A172 (cell line): ENCODE data around the gene C1orf87. TPM values are rescaled to one million over a fixed set of nuclear protein-coding genes. Genes with fewer than 3 reads are reported as not detected.
A peak's percentile ranks its signal among the peaks of the same experiment; 100 is the strongest.

ENCODE experiments used
- DNase-seq: peaks from one replicate; pipeline ENCODE4 v3.0.0-alpha.2; 2015; ENCODE audit warnings: low spot score
- total RNA-seq: library from RNA; depleted of rRNA; stranded (reverse); fragments of >200 nt; shearing (Covaris generic); gene quantifications from 2 replicates; pipeline ENCODE4 v1.2.3, GENCODE V29; 2014; rRNA removed

C1orf87 gene
- total RNA-seq, 1 experiment from 2014 or later, result not detected

DNA sequence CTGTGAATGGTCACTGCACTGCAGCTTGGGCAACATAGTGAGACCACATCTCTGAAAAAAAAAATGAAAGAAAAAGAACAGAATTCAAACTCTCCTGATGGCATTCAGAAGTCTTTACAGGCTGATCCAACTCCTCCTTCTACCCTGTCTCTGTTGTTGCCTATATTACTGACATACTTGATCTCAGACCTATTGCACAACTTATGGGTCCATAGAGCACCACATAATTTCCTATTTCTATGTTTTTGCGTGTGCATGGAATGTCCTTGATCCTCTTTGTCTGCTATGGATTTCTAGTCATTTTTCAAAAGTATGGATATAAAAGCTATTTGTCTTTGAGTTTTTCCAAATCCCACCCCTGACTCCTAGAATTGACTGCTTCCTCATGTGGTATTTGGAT is 124.6 kb downstream of the C1orf87 start:
- no peak for DNase-seq

DNA sequence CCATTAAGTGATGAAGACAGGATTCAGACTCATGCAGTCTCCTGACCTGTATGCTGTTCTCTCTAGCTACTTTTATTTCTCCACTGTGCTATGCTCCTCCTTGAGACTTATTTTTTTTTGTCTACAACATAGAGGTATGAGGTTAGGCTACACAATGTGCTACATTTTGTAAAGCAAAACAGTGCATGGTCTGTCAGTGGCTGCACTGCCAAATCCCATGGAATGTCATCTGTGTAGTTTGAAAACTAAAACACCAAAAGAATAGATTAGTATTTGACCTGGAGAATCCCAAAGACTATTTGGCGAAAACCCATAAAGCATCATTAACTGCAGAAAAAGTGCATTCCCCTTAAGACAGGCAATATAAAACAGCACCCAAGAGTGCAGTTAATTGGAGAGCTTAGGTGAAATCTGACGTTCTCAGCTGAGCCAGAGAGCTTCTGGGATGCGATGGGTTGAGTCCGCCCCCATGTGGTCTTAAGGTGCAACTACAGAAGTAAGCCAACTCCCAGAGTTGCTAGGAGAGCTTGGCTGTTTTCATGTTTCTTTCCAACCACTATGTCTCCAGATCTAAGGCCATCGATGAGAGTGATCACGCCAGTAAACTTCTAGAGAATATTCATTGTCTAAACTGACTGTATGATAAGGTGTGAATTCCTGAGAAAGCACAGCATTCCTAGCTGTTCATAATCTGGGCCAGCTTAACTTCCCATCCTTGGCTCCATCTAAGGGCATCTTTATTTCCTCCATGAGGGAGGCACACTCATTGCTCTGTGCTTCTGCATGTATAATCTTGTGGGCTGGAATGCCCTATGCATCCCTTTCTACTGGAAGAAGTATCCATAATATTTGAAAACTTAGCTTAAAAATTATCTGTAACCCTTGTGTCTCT is 126.3 kb downstream of the C1orf87 start:
- peak; percentile 45 for DNase-seq

DNA sequence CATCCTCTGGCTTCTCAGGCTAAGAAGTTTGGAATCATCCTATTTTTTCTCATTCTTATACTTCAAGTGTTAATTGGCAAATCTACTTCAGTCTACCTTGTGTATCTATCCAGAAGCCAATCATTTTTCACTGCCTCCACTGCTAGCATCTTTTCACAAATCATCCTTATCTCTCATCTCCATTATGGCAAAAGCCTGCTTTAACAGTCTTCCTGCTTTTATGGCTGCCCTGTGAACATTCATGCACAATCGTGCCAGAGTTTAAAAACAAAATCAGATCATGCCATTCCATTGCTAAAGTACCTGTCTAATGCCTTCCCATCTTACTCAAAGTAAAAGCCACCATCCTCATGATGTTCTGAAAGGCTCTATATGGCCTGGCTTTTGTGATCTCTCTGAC is 127.8 kb downstream of the C1orf87 start:
- no peak for DNase-seq

Other genes starting within 250 kb of the C1orf87 start
- 0.24 TPM in 1 of 2 replicates, not detected in the other for gene CYP2J2, start 147.0 kb downstream of the C1orf87 start, total RNA-seq